Measurements from ENCODE around the gene HTR4.

The HTR4 gene

GRCh38 chr5:148633067-148633377 is 21.3 kb downstream of the HTR4 start:
- Histone ChIP-seq H3K27ac (ENCODE audit: low read length) (no peak overlapping the region), H3K27me3 (replicated peaks; ENCODE audit: insufficient read depth, low read length) (no peaks in the 10 kb centered on the region), H3K9me2 (replicated peaks; ENCODE audit: insufficient read depth, low read length) (no peaks in the 10 kb centered on the region), H3K36me3 (replicated peaks; ENCODE audit: insufficient read depth, low read length) (no peaks in the 10 kb centered on the region), H3K4me3 (ENCODE audit: low read length) (no peak overlapping the region), H3K9me3 (replicated peaks; ENCODE audit: insufficient read depth, low read length) (no peaks in the 10 kb centered on the region), H3K79me2 (ENCODE audit: low read length) (no peaks in the 10 kb centered on the region), H3K4me2 (ENCODE audit: low read depth, low read length) (no peak overlapping the region), H3K4me1 (ENCODE audit: low read length) (no peaks in the 10 kb centered on the region), H2AFZ (ENCODE audit: low read length) (no peak overlapping the region), H4K20me1 (ENCODE audit: insufficient read depth, low read length) (no peaks in the 10 kb centered on the region), H3K9ac (ENCODE audit: low read length) (no peak overlapping the region), H3F3A (ENCODE audit: insufficient read depth, low read length) (no peaks in the 10 kb centered on the region)
- TF ChIP-seq EZH2 (optimal IDR thresholded peaks at IDR 0.05; ENCODE audit: low read depth, low read length), result no peak
- TF ChIP-seq, protein P1, sequence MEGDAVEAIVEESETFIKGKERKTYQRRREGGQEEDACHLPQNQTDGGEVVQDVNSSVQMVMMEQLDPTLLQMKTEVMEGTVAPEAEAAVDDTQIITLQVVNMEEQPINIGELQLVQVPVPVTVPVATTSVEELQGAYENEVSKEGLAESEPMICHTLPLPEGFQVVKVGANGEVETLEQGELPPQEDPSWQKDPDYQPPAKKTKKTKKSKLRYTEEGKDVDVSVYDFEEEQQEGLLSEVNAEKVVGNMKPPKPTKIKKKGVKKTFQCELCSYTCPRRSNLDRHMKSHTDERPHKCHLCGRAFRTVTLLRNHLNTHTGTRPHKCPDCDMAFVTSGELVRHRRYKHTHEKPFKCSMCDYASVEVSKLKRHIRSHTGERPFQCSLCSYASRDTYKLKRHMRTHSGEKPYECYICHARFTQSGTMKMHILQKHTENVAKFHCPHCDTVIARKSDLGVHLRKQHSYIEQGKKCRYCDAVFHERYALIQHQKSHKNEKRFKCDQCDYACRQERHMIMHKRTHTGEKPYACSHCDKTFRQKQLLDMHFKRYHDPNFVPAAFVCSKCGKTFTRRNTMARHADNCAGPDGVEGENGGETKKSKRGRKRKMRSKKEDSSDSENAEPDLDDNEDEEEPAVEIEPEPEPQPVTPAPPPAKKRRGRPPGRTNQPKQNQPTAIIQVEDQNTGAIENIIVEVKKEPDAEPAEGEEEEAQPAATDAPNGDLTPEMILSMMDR (IDR thresholded peaks at IDR 0.05; ENCODE audit: low read length), result no peak
- TF ChIP-seq EZH2phosphoT487 (IDR thresholded peaks at IDR 0.05; ENCODE audit: low read length), result no peak
- DNase-seq, result no peak

GRCh38 chr5:148632255-148633066 is 21.9 kb downstream of the HTR4 start:
- TF ChIP-seq, protein P1 (IDR thresholded peaks at IDR 0.05; ENCODE audit: low read length), result no peak
- TF ChIP-seq EZH2phosphoT487 (IDR thresholded peaks at IDR 0.05; ENCODE audit: low read length) (no peak), EZH2 (optimal IDR thresholded peaks at IDR 0.05; ENCODE audit: low read depth, low read length) (no peak)
- Histone ChIP-seq H3K4me2 (ENCODE audit: low read depth, low read length) (no peak overlapping the region), H3K27me3 (replicated peaks; ENCODE audit: insufficient read depth, low read length) (no peaks in the 10 kb centered on the region), H3K4me3 (ENCODE audit: low read length) (no peak overlapping the region), H3K9me2 (replicated peaks; ENCODE audit: insufficient read depth, low read length) (no peaks in the 10 kb centered on the region), H2AFZ (ENCODE audit: low read length) (no peak overlapping the region), H3F3A (ENCODE audit: insufficient read depth, low read length) (no peaks in the 10 kb centered on the region), H3K27ac (ENCODE audit: low read length) (no peak overlapping the region), H4K20me1 (ENCODE audit: insufficient read depth, low read length) (no peaks in the 10 kb centered on the region), H3K79me2 (ENCODE audit: low read length) (no peaks in the 10 kb centered on the region), H3K9ac (ENCODE audit: low read length) (no peak overlapping the region), H3K36me3 (replicated peaks; ENCODE audit: insufficient read depth, low read length) (no peaks in the 10 kb centered on the region), H3K4me1 (ENCODE audit: low read length) (no peaks in the 10 kb centered on the region), H3K9me3 (replicated peaks; ENCODE audit: insufficient read depth, low read length) (no peaks in the 10 kb centered on the region)
- DNase-seq, result no peak

DNA sequence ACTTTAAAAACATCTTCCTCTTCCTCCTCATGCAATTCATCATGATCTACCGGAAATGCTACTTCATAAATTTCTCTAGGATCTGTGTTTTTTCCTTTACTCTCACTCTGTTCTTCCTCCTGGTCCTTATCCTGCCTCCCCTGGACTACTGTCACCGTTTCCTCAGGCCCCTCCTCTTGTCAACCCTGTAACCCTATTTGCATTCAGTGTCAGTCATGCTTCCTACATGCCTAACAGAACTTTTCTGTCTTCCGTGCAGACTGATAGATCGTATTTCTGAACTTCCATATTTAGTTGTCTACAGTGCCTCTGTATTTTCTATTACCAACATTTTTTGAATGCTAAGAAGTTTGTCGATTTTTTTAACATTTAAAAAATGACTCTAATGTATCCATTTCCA is 27.3 kb downstream of the HTR4 start:
- H3K4me1 ChIP-seq (ENCODE audit: low read length), result no peaks in the 10 kb centered on the region
- H3K79me2 ChIP-seq (ENCODE audit: low read length), result no peaks in the 10 kb centered on the region
- H3K9me3 ChIP-seq (replicated peaks; ENCODE audit: insufficient read depth, low read length), result no peaks in the 10 kb centered on the region
- TF ChIP-seq EZH2 (optimal IDR thresholded peaks at IDR 0.05; ENCODE audit: low read depth, low read length) (no peak), EZH2phosphoT487 (IDR thresholded peaks at IDR 0.05; ENCODE audit: low read length) (no peak)
- TF ChIP-seq, protein P1 (IDR thresholded peaks at IDR 0.05; ENCODE audit: low read length), result no peak
- H3K4me2 ChIP-seq (ENCODE audit: low read depth, low read length), result no peak overlapping the region
- H3K36me3 ChIP-seq (replicated peaks; ENCODE audit: insufficient read depth, low read length), result no peaks in the 10 kb centered on the region
- no peaks in the 10 kb centered on the region for H3K27me3 ChIP-seq (replicated peaks; ENCODE audit: insufficient read depth, low read length)
- H3K9ac ChIP-seq (ENCODE audit: low read length), result no peak overlapping the region
- no peak for DNase-seq
- H3K27ac ChIP-seq (ENCODE audit: low read length), result no peak overlapping the region
- no peak overlapping the region for H3K4me3 ChIP-seq (ENCODE audit: low read length)
- no peaks in the 10 kb centered on the region for H3K9me2 ChIP-seq (replicated peaks; ENCODE audit: insufficient read depth, low read length)
- H2AFZ ChIP-seq (ENCODE audit: low read length), result no peak overlapping the region
- H4K20me1 ChIP-seq (ENCODE audit: insufficient read depth, low read length), result no peaks in the 10 kb centered on the region
- H3F3A ChIP-seq (ENCODE audit: insufficient read depth, low read length), result no peaks in the 10 kb centered on the region
